ENCODE results near the gene WDR12.

The WDR12 gene

GRCh38 chr2:202831242-202832220, 79.9 kb downstream of the WDR12 start:
- intact Hi-C loops (cut with DNase I): no loop called here
- peak in 27 of 42 donors; percentile 14 to 68 (median 41) for DNase-seq

DNA sequence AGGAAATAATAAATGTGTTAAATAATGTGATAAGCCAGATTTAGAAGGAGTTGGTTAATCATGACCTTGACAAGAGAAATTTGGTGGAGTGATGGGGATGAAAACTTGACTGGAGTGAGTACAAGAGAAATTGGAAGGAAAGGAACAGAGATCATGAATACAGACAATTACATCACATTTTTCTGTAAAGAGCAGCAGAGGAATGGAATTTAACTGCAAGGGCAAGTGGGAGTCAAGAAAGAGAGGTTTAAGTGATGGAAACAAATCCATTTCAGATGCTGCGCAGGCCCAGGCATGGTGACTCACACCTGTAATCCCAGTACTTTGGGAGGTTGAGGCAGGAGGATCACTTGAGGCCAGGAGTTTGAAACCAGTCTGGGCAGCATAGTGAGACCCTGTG, 86.6 kb downstream of the WDR12 start:
- DNase-seq: peak in 4 of 42 donors; percentile 23 to 41 (median 26)
- intact Hi-C loops (cut with DNase I): no loop called here
